Anterior cingulate cortex (tissue), 58 donors: ENCODE results near the gene SYK.
"Not testable (repeated sequence)": the region's sequence is repeated elsewhere in the genome, so short reads cannot be mapped to it uniquely, and the experiment has no call there.

Experiments
- DNase-seq, 58 donors: peaks; one replicate each; lab custom pipeline; 2025; lab: John Stamatoyannopoulos, UW

The SYK gene

GRCh38 chr9:90821236-90821635 lies 19.6 kb downstream of the SYK start:
- DNase-seq: not testable (repeated sequence)

- no peak for DNase-seq
Observed at GRCh38 chr9:90821697-90822096, 20.1 kb downstream of the SYK start.

- DNase-seq: no peak
Observed at GRCh38 chr9:90822866-90823265, 21.2 kb downstream of the SYK start.

- no peak for DNase-seq
Observed at GRCh38 chr9:90825586-90825985, 24.0 kb downstream of the SYK start.

- DNase-seq: no peak
Observed at GRCh38 chr9:90826326-90827020, 24.9 kb downstream of the SYK start.

- DNase-seq: no peak
Observed at GRCh38 chr9:90827181-90827871, 25.7 kb downstream of the SYK start.

- no peak for DNase-seq
Observed at GRCh38 chr9:90830051-90830450, 28.4 kb downstream of the SYK start.

GRCh38 chr9:90830977-90831376 lies 29.4 kb downstream of the SYK start:
- no peak for DNase-seq

- no peak for DNase-seq
Observed at GRCh38 chr9:90832261-90832660, 30.6 kb downstream of the SYK start.

- DNase-seq: no peak
Observed at GRCh38 chr9:90834828-90835595, 33.4 kb downstream of the SYK start.

- no peak for DNase-seq
Observed at GRCh38 chr9:90836411-90837080, 34.9 kb downstream of the SYK start.

GRCh38 chr9:90838098-90838497 lies 36.5 kb downstream of the SYK start:
- no peak for DNase-seq

GRCh38 chr9:90838581-90839154 lies 37.0 kb downstream of the SYK start:
- no peak for DNase-seq

GRCh38 chr9:90839183-90839728 lies 37.6 kb downstream of the SYK start:
- DNase-seq: no peak

GRCh38 chr9:90840696-90841095 lies 39.1 kb downstream of the SYK start:
- DNase-seq: no peak

- DNase-seq: no peak
Observed at GRCh38 chr9:90841213-90841612, 39.6 kb downstream of the SYK start.

GRCh38 chr9:90841615-90842014 lies 40.0 kb downstream of the SYK start:
- DNase-seq: no peak

GRCh38 chr9:90842176-90842777 lies 40.7 kb downstream of the SYK start:
- DNase-seq: no peak

- peak in 2 of 58 donors; percentile 12 to 17 for DNase-seq
Observed at GRCh38 chr9:90842996-90843395, 41.4 kb downstream of the SYK start.

- no peak for DNase-seq
Observed at GRCh38 chr9:90843525-90843924, 41.9 kb downstream of the SYK start.
